CD14-positive monocyte (primary cell): ENCODE results near the gene GAS5. TPM values are rescaled to one million over a fixed set of nuclear protein-coding genes. Genes with fewer than 3 reads are reported as not detected.
A peak's percentile ranks its signal among the peaks of the same experiment; 100 is the strongest.

Experiments
- DNase-seq, 3 donors: peaks; one replicate each; pipeline ENCODE4 v3.0.0-alpha.2; 2011 to 2022
- H2AFZ ChIP-seq: 2 replicates; pipeline ENCODE4 v1.6.0; 2012; ENCODE audit warnings: mild to moderate bottlenecking, low read depth, low read length, inconsistent platforms; ENCODE audit not compliant: insufficient read depth, poor library complexity, severe bottlenecking
- H3K27ac ChIP-seq, 2 donors: 1 replicate in 1 of 2; 2 replicates in 1 of 2; pipeline ENCODE4 v1.5.1; 2012 to 2013; ENCODE audit warnings: low read length in 2 of 2, control low read depth in 1 of 2, inconsistent platforms in 1 of 2, low read depth in 1 of 2, mild to moderate bottlenecking in 1 of 2
- H3K27me3 ChIP-seq, 2 donors: one replicate each; pipeline versions ENCODE4 v1.6.0 to v1.6.1; 2011 to 2013; ENCODE audit warnings: low read length in 2 of 2; ENCODE audit not compliant: control insufficient read depth in 2 of 2, insufficient read depth in 2 of 2
- H3K36me3 ChIP-seq, 2 donors: replicated peaks in 1 of 2; 1 replicate in 1 of 2; 2 replicates in 1 of 2; pipeline versions ENCODE4 v1.5.1 to v1.6.1; 2012 to 2013; ENCODE audit warnings: low read length in 2 of 2, control low read depth in 1 of 2, inconsistent platforms in 1 of 2, mild to moderate bottlenecking in 1 of 2; ENCODE audit not compliant: insufficient read depth in 2 of 2, control insufficient read depth in 1 of 2
- H3K4me1 ChIP-seq, 2 donors: 1 replicate in 1 of 2; 2 replicates in 1 of 2; pipeline versions ENCODE4 v1.5.1 to v1.6.1; 2012 to 2013; ENCODE audit warnings: low read length in 2 of 2, control low read depth in 1 of 2, inconsistent platforms in 1 of 2, mild to moderate bottlenecking in 1 of 2, moderate library complexity in 1 of 2; ENCODE audit not compliant: insufficient read depth in 2 of 2, control insufficient read depth in 1 of 2
- H3K4me2 ChIP-seq: replicated peaks from 2 replicates; pipeline ENCODE3; 2012; ENCODE audit warnings: low read length, moderate library complexity, mild to moderate bottlenecking; ENCODE audit not compliant: poor library complexity, severe bottlenecking; ENCODE audit errors: extremely low read depth
- H3K4me3 ChIP-seq, 3 experiments: fragments of 200-600 bp in 1 of 3; sonication (generic) in 1 of 3; replicated peaks in 1 of 3; 1 replicate in 2 of 3; 2 replicates in 1 of 3; pipeline ENCODE4 v1.5.1; 2011 to 2013; ENCODE audit warnings: low read length in 3 of 3, mild to moderate bottlenecking in 3 of 3, control low read depth in 2 of 3, low read depth in 2 of 3, inconsistent platforms in 1 of 3, moderate library complexity in 1 of 3
- H3K79me2 ChIP-seq: 2 replicates; pipeline ENCODE4 v1.6.0; 2012; ENCODE audit warnings: mild to moderate bottlenecking, control low read depth, inconsistent platforms, low read length, moderate library complexity; ENCODE audit not compliant: insufficient read depth
- H3K9ac ChIP-seq: 2 replicates; pipeline ENCODE4 v1.6.0; 2017; ENCODE audit warnings: low read length, mild to moderate bottlenecking; ENCODE audit not compliant: insufficient read depth, poor library complexity, severe bottlenecking
- H3K9me3 ChIP-seq, 2 donors: replicated peaks in 1 of 2; 1 replicate in 1 of 2; 2 replicates in 1 of 2; pipeline versions ENCODE4 v1.5.1 to v1.6.1; 2012 to 2013; ENCODE audit warnings: low read length in 2 of 2, control low read depth in 1 of 2; ENCODE audit not compliant: control insufficient read depth in 1 of 2, insufficient read depth in 1 of 2
- H4K20me1 ChIP-seq: 2 replicates; pipeline ENCODE4 v1.6.0; 2012; ENCODE audit warnings: mild to moderate bottlenecking, low read length, control low read depth, moderate library complexity; ENCODE audit not compliant: insufficient read depth
- H3K27ac Mint-ChIP-seq, 7 donors: one replicate each; pipeline ENCODE4 v1.8.0; 2020; ENCODE audit warnings: mild to moderate bottlenecking in 7 of 7, mixed read lengths in 7 of 7, moderate library complexity in 6 of 7, inconsistent platforms in 2 of 7
- H3K27me3 Mint-ChIP-seq, 3 donors: one replicate each; pipeline ENCODE4 v1.8.0; 2021 to 2022; ENCODE audit warnings: low read depth in 3 of 3, mild to moderate bottlenecking in 3 of 3, mixed read lengths in 3 of 3, moderate library complexity in 3 of 3, inconsistent platforms in 1 of 3
- H3K36me3 Mint-ChIP-seq, 2 donors: one replicate each; pipeline ENCODE4 v1.8.0; 2020; ENCODE audit warnings: mixed read lengths in 2 of 2, inconsistent platforms in 1 of 2, mild to moderate bottlenecking in 1 of 2
- H3K4me1 Mint-ChIP-seq: one replicate; pipeline ENCODE4 v1.8.0; 2020; ENCODE audit warnings: mild to moderate bottlenecking, mixed read lengths
- H3K4me3 Mint-ChIP-seq, 2 donors: one replicate each; pipeline ENCODE4 v1.8.0; 2020; ENCODE audit warnings: mild to moderate bottlenecking in 2 of 2, mixed read lengths in 2 of 2, moderate library complexity in 1 of 2
- H3K9me3 Mint-ChIP-seq, 7 donors: one replicate each; pipeline ENCODE4 v1.8.0; 2020 to 2022; ENCODE audit warnings: mixed read lengths in 7 of 7, mild to moderate bottlenecking in 6 of 7, moderate library complexity in 6 of 7, inconsistent platforms in 2 of 7
- CTCF ChIP-seq: fragments of 200-600 bp; IDR thresholded peaks from one replicate; pipeline ENCODE4 v1.8.0; 2022; ENCODE audit warnings: antibody characterized with exemption, mild to moderate bottlenecking
- WGBS: methylation state at CpG from one replicate; pipeline ENCODE4 v1.1.5; 2013; ENCODE audit warnings: missing lambda C conversion rate; ENCODE audit not compliant: insufficient coverage; 5-methylcytosine and 5-hydroxymethylcytosine counted together
- intact Hi-C, 2 donors: fragments of 100-400 bp; cut with micrococcal nuclease; formaldehyde crosslinking; loops; one replicate each; pipeline versions ENCODE4 v1.15.0 to v1.15.1; 2023
- polyA plus RNA-seq, 3 donors: library from polyadenylated mRNA; depleted of rRNA in 1 of 3; unstranded in 2 of 3; stranded (reverse) in 1 of 3; fragments of 300-500 nt in 2 of 3; fragments of >200 nt in 1 of 3; fragmentation: Illumina TruSeq in 2 of 3; gene quantifications; 1 replicate in 2 of 3; 2 replicates in 1 of 3; pipeline ENCODE4 v1.2.3, GENCODE V29; 2012 to 2021

The GAS5 gene
- polyA plus RNA-seq, 3 donors = 90.4 to 309 (median 92.0) TPM

- H3K4me3 Mint-ChIP-seq = no peak overlapping the region
- Histone ChIP-seq H3K36me3 (peaks cover 7 to 20% of the 10 kb centered on the region in 2 donors), H3K4me2 (no peak overlapping the region), H3K27ac (peak overlapping the region in 1 of 2 donors; percentile 11), H2AFZ (no peak overlapping the region), H3K9ac (no peak overlapping the region), H4K20me1 (no peaks in the 10 kb centered on the region), H3K27me3 (no peaks in the 10 kb centered on the region), H3K9me3 (no peaks in the 10 kb centered on the region), H3K79me2 (peaks cover 93% of the 10 kb centered on the region), H3K4me3 (no peak overlapping the region), H3K4me1 (peaks cover 4 to 8% of the 10 kb centered on the region in 2 donors)
- no peak for TF ChIP-seq CTCF
- peak overlapping the region in 1 of 7 donors; percentile 26 for H3K27ac Mint-ChIP-seq
- no peaks in the 10 kb centered on the region for H3K27me3 Mint-ChIP-seq
- peaks cover 0 to 3% (median 0%) of the 10 kb centered on the region in 7 donors for H3K9me3 Mint-ChIP-seq
- H3K4me1 Mint-ChIP-seq = peaks cover 29% of the 10 kb centered on the region
- H3K36me3 Mint-ChIP-seq = peaks cover 13 to 38% of the 10 kb centered on the region in 2 donors
- no peak for DNase-seq
- 100% methylated on average over 1 of the region's 1 CpG for WGBS
- intact Hi-C loops = no loop called here
Observed at GRCh38 chr1:173818459-173818858, 49.3 kb downstream of the GAS5 start.

Other genes with a start within 250 kb of the GAS5 start
- not detected for gene TEX50, start 232.7 kb downstream of the GAS5 start, polyA plus RNA-seq
- gene ANKRD45, start 198.1 kb downstream of the GAS5 start, polyA plus RNA-seq = not detected
- 1 to 10 TPM; 6.5 to 9.4 (median 8.2) TPM for gene KLHL20, start 153.0 kb downstream of the GAS5 start, polyA plus RNA-seq
- gene DARS2, start 43.3 kb downstream of the GAS5 start, polyA plus RNA-seq = 1 to 10 TPM; 3.2 to 8.2 (median 6.2) TPM
- gene CENPL, start 43.1 kb downstream of the GAS5 start, polyA plus RNA-seq = 1 to 10 TPM in 1 of 3 donors, under 1 TPM in 2; 0.49 to 2.6 (median 0.81) TPM
- gene ZBTB37, start 391 bp upstream of the GAS5 start, polyA plus RNA-seq = 1 to 10 TPM in 1 of 3 donors, under 1 TPM in 2; 0.87 to 4.1 (median 0.91) TPM
- gene SERPINC1, start 49.3 kb upstream of the GAS5 start, polyA plus RNA-seq = under 1 TPM in 1 of 3 donors, not detected in 2; 0.23 TPM
- 10 to 100 TPM in 1 of 3 donors, 1 to 10 TPM in 2; 3.8 to 17.3 (median 7.8) TPM for gene RC3H1, start 154.4 kb upstream of the GAS5 start, polyA plus RNA-seq